ENCODE measurements around the gene RPS3. TPM values are rescaled to one million over a fixed set of nuclear protein-coding genes. Genes with fewer than 3 reads are reported as not detected.

Gene RPS3
- total and polyA plus RNA-seq, 4 donors, result 1,036 to 2,813 (median 2,148) TPM

DNA sequence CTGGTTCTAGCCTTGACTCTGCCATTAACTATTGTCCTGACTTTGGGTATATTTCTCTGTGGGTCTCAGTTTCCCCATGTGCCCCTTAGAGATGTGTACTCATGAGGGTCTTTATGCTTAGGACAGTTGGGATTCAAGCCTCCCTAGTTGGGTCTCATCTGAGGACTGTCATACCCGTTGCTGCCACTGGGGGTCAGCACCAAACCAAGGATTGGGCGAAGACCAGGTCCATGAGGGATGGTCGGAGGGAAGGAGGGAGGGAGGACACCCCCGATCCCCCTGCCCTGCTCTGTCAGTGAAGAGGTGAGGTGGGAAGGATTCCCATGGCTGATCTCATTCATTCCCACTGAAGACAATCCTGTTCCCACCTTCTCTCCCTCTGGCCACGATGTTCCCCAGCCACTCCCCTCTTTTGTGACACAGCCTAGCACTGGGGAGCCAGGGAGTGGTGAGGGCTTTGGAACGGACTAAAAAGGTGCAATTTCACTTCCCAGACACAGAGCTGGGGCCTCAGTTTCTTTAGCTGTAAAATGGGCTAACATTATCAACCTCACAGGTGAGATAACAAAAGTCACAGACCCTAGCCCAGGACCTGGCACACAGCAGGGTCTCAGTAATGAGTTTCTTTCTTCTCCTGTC is 46.1 kb downstream of the RPS3 start:
- Histone ChIP-seq H3K27ac (ENCODE audit: low read depth in 1 of 2, low read length in 1 of 2) (no peak overlapping the region), H3K36me3 (ENCODE audit: control insufficient read depth in 4 of 4, insufficient read depth in 4 of 4, low read length in 4 of 4) (peaks cover 0 to 6% (median 0%) of the 10 kb centered on the region in 4 donors), H3K4me3 (no peak overlapping the region), H3K9ac (ENCODE audit: insufficient read depth in 1 of 2, low read length in 2 of 2) (no peak overlapping the region), H3K9me3 (ENCODE audit: control insufficient read depth in 4 of 4, insufficient read depth in 3 of 4, low read length in 3 of 4) (no peaks in the 10 kb centered on the region), H3K4me1 (ENCODE audit: control insufficient read depth in 5 of 5, insufficient read depth in 5 of 5, low read length in 5 of 5) (peaks cover 0 to 8% (median 0%) of the 10 kb centered on the region in 5 donors), H3K27me3 (ENCODE audit: control insufficient read depth in 3 of 3, insufficient read depth in 3 of 3, low read length in 2 of 3) (no peaks in the 10 kb centered on the region)
- WGBS, 2 donors, result 14 to 15% methylated on average over 6 of the region's 6 CpGs
- TF ChIP-seq, protein P1, sequence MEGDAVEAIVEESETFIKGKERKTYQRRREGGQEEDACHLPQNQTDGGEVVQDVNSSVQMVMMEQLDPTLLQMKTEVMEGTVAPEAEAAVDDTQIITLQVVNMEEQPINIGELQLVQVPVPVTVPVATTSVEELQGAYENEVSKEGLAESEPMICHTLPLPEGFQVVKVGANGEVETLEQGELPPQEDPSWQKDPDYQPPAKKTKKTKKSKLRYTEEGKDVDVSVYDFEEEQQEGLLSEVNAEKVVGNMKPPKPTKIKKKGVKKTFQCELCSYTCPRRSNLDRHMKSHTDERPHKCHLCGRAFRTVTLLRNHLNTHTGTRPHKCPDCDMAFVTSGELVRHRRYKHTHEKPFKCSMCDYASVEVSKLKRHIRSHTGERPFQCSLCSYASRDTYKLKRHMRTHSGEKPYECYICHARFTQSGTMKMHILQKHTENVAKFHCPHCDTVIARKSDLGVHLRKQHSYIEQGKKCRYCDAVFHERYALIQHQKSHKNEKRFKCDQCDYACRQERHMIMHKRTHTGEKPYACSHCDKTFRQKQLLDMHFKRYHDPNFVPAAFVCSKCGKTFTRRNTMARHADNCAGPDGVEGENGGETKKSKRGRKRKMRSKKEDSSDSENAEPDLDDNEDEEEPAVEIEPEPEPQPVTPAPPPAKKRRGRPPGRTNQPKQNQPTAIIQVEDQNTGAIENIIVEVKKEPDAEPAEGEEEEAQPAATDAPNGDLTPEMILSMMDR (IDR thresholded peaks at IDR 0.05; ENCODE audit: control extremely low read depth, extremely low read depth), result peak; percentile 94
- ATAC-seq (ENCODE audit: insufficient read depth, low FRiP score), result peak; percentile 71
- peak; percentile 65 to 73 (median 72) for DNase-seq

DNA sequence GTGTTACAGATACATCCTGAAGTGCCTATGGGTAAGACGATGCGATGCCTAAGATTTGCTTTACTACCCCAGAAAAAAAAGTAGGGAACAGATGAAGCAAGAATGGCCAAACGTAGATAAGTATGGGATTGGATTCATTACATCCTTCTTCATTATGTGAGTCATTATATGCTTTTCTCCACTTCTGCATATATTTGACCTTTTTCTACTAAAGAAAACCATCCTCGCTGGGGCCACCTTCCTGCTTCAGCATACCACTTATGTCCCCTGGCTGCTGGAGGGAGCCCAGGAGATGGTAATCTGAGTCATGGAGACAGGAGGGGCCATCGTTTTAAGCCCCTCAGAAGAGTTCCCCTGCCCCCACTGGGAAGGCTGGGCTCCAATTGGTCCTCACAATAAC is 48.1 kb downstream of the RPS3 start:
- Histone ChIP-seq H3K36me3 (ENCODE audit: control insufficient read depth in 4 of 4, insufficient read depth in 4 of 4, low read length in 4 of 4) (peaks cover 0 to 3% (median 0%) of the 10 kb centered on the region in 4 donors), H3K27ac (ENCODE audit: low read depth in 1 of 2, low read length in 1 of 2) (no peak overlapping the region), H3K9me3 (ENCODE audit: control insufficient read depth in 4 of 4, insufficient read depth in 3 of 4, low read length in 3 of 4) (no peaks in the 10 kb centered on the region), H3K9ac (ENCODE audit: insufficient read depth in 1 of 2, low read length in 2 of 2) (no peak overlapping the region), H3K4me3 (no peak overlapping the region), H3K27me3 (ENCODE audit: control insufficient read depth in 3 of 3, insufficient read depth in 3 of 3, low read length in 2 of 3) (peaks cover 0 to 4% (median 2%) of the 10 kb centered on the region in 3 donors), H3K4me1 (ENCODE audit: control insufficient read depth in 5 of 5, insufficient read depth in 5 of 5, low read length in 5 of 5) (peaks cover 0 to 5% (median 0%) of the 10 kb centered on the region in 5 donors)
- WGBS, 2 donors, result 78 to 79% methylated on average over 5 of the region's 5 CpGs
- TF ChIP-seq, protein P1 (IDR thresholded peaks at IDR 0.05; ENCODE audit: control extremely low read depth, extremely low read depth), result no peak
- ATAC-seq (ENCODE audit: insufficient read depth, low FRiP score), result no peak
- DNase-seq, result no peak

DNA sequence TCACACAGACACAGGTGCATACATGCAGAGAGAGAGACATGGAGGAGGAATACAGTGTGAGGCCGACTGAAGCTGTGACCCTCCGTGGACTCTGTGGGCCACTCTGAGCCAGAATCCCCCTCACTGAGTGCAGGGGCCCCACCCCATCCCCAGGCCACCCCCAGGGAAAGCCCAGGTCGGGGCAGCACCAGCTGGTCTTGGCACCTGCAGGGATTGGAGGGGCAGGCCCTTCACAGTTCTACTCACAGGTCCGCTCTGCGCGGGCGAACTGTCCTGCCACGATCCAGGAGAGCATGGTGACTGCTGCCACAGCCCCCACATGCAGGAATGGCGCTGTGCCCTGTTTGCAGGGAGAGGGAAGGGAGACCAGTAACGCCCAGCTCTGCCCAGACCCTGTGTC is 50.0 kb downstream of the RPS3 start:
- TF ChIP-seq, protein P1 (IDR thresholded peaks at IDR 0.05; ENCODE audit: control extremely low read depth, extremely low read depth), result no peak
- no peak for DNase-seq
- H3K4me1 ChIP-seq (ENCODE audit: control insufficient read depth in 5 of 5, insufficient read depth in 5 of 5, low read length in 5 of 5), result peaks cover 0 to 5% (median 0%) of the 10 kb centered on the region in 5 donors
- peaks cover 0 to 3% (median 0%) of the 10 kb centered on the region in 4 donors for H3K36me3 ChIP-seq (ENCODE audit: control insufficient read depth in 4 of 4, insufficient read depth in 4 of 4, low read length in 4 of 4)
- WGBS, 2 donors, result 86 to 99% methylated on average over 8 to 10 of the region's 10 CpGs
- H3K27ac ChIP-seq (ENCODE audit: low read depth in 1 of 2, low read length in 1 of 2), result no peak overlapping the region
- no peak overlapping the region for H3K4me3 ChIP-seq
- peaks cover 0 to 4% (median 3%) of the 10 kb centered on the region in 3 donors for H3K27me3 ChIP-seq (ENCODE audit: control insufficient read depth in 3 of 3, insufficient read depth in 3 of 3, low read length in 2 of 3)
- no peak overlapping the region for H3K9ac ChIP-seq (ENCODE audit: insufficient read depth in 1 of 2, low read length in 2 of 2)
- H3K9me3 ChIP-seq (ENCODE audit: control insufficient read depth in 4 of 4, insufficient read depth in 3 of 4, low read length in 3 of 4), result no peaks in the 10 kb centered on the region
- ATAC-seq (ENCODE audit: insufficient read depth, low FRiP score), result no peak

Measured in lung (tissue), 12 donors.